ENCODE data around the gene GSX2.
"Not testable (repeated sequence)": the region's sequence is repeated elsewhere in the genome, so short reads cannot be mapped to it uniquely, and the experiment has no call there.

GSX2 gene

DNA sequence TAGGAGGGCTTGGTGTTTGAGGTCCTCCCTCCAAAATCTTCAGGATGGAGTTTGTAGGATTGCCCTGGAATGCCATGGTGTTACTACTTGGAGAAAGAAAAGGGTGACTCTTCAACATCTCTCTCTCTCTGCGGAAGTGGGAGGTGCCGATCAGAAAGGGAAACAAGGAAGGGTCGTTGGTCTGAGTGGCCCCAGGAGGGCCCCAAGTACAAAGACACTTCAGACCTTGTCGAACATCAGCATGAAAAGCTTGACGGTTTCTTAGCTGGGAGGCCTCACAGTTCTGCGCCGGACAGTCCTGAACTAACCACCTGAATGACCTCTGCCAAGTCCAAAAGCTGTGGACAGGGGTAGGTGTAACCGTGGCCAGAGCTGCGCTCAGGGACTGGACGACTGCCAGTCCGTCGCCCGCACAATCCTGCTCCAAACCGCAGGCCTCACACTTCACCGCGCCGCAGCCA lies 646 bp upstream of the GSX2 start:
- Histone ChIP-seq H3K4me3 (peak overlapping the region in 1 of 7 experiments; percentile 3), H3K27ac (no peak overlapping the region)

- H3K27ac ChIP-seq, result no peak overlapping the region
- H3K4me3 ChIP-seq, result peak overlapping the region in 5 of 7 experiments; percentile 0 to 23 (median 11)
Measured at GRCh38 chr4:54100595-54101189, 729 bp downstream of the GSX2 start.

DNA sequence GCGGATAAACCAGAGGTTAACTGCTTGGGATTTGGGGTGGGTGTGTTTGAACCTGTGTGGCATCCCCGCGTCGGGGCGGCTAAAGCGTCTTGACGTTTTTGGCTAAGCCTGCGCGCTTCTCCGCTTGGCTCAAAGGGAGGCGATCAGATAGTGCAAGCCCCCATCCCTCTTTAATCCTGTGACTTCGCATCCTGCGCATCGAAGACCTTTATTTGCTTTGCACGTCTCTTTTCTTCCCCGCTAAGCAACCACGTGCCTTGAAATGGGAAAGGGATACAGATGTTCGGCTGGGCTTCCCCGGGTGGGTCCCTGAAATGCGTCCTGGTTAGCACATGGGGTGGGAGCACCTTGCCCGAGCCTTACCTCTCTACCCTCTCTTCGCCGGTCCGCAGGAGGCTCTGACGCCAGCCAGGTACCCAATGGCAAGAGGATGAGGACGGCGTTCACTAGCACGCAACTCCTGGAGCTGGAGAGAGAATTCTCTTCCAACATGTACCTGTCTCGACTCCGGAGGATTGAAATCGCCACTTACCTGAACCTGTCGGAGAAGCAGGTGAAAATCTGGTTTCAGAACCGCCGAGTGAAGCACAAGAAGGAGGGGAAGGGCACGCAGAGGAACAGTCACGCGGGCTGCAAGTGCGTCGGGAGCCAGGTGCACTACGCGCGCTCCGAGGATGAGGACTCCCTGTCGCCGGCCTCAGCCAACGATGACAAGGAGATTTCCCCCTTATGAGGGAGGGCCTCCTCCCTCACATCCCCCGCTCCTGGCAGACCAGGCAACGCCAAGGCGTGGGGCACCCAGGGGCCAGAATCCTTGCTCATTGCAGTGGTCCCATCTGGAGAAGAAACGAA lies 1.5 kb downstream of the GSX2 start:
- Histone ChIP-seq H3K4me3 (no peak overlapping the region), H3K27ac (no peak overlapping the region)

DNA sequence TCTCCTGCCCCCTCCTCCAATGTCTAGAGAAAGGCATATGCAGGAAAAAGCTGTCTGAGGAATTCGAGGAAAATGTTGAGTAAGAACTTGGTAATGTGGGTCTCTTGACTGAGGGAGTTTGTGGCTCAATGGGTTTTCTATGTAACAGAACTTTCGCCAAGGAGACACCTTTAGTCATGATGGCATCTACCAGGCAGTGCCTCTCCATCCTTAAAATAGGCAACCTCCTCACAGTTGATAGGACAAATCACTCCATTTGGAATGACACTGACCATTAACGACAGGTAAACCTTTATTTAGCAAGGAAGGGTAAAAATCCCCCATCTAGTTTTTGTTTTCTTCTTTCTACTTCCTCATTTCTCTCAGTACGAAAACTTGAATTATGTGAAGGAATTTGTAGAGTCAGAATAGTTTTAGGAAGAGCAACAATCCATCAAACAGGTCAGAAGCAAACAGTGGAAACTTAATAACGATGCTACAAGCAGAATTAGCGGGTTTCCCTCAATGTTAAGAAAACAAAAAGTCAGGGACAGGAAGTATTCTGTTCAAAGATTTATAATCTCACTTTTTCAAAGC lies 2.7 kb downstream of the GSX2 start:
- no peak overlapping the region for H3K27ac ChIP-seq
- no peak overlapping the region for H3K4me3 ChIP-seq

DNA sequence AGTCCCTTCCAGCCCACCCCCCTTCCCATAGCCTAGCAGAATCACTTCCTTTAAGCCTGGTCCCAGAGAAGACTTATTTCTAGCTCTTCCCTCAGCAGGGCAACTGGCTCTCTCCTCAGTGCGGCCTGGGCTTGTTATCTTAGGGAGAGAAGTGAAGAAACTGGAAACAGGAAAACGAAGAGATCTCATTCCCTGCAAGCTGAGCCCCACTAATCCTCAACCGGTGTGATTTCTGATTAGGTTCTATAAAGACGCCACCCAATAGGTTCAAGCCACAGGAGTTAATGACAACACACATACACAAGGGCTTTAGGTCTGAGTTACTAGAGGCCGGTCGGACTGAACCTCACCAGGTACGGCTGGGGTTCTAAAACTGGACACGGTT lies 3.2 kb downstream of the GSX2 start:
- Histone ChIP-seq H3K27ac (no peak overlapping the region), H3K4me3 (no peak overlapping the region)

DNA sequence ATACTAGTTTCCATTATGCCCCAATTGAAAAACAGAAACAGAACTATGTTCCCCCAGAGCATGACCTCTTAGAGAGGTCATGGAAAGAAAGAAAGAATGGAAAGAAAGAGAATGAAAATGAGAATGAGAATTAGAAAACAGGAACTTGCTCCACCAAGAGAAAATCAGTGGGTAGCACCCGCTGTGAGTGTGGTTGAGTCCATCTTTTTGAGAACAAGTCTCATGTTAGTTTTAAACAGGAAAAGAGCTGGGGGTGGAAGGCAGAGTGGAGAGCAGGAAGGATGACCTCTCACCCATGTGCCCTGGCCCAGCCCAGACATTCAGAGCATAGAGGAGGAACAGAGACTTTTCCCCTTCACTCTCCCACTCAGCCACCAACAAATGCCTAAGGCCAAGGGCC lies 4.9 kb downstream of the GSX2 start:
- Histone ChIP-seq H3K4me3 (no peak overlapping the region), H3K27ac (no peak overlapping the region)

GRCh38 chr4:54107951-54108748 lies 8.2 kb downstream of the GSX2 start:
- H3K27ac ChIP-seq, result no peak overlapping the region
- no peak overlapping the region for H3K4me3 ChIP-seq

DNA sequence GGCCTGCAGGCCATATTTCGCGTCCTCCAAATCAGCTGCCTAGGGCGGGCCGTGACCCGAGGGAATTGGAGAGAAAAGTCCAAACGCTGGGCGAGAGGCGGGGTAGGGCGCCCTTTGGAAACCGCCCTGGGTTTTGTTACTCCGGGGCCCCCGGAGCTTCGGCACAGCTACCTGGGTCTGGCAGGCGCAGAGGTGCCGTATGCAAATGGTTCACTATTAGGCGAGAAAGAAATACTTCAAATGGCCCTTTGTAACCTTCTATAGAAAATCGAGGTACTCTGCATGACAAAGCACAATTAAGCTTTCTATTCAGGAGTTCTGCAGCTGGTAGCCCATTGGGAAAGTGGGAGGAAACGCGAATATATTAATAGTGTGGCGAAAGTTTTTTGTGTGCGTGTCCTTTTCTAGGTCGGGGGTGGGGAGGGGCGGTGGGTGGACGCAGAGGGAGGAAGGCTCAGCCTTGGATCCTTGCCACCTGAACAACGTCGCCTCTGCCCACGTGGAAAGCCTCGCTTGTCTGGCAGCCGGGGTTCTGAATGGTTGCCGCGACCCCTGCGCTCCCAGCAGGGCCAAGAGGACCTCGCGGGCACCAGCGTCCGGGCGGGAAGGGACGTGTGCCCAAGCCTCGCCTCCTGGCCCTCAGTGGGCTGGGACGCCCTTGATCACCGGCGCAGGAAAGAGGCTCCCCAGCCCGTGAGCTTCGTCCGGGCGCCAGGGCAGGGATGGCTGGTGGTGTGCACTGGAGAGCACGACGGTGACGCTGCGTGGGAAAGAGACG lies 9.5 kb downstream of the GSX2 start:
- Histone ChIP-seq H3K4me3 (no peak overlapping the region), H3K27ac (no peak overlapping the region)

GRCh38 chr4:54110019-54110416 lies 10.1 kb downstream of the GSX2 start:
- Histone ChIP-seq H3K27ac (no peak overlapping the region), H3K4me3 (no peak overlapping the region)

- not testable (repeated sequence) for H3K4me3 ChIP-seq, H3K27ac ChIP-seq
Measured at GRCh38 chr4:54113206-54113605, 13.2 kb downstream of the GSX2 start.

- not testable (repeated sequence) for H3K27ac ChIP-seq, H3K4me3 ChIP-seq
Measured at GRCh38 chr4:54116246-54116645, 16.3 kb downstream of the GSX2 start.

DNA sequence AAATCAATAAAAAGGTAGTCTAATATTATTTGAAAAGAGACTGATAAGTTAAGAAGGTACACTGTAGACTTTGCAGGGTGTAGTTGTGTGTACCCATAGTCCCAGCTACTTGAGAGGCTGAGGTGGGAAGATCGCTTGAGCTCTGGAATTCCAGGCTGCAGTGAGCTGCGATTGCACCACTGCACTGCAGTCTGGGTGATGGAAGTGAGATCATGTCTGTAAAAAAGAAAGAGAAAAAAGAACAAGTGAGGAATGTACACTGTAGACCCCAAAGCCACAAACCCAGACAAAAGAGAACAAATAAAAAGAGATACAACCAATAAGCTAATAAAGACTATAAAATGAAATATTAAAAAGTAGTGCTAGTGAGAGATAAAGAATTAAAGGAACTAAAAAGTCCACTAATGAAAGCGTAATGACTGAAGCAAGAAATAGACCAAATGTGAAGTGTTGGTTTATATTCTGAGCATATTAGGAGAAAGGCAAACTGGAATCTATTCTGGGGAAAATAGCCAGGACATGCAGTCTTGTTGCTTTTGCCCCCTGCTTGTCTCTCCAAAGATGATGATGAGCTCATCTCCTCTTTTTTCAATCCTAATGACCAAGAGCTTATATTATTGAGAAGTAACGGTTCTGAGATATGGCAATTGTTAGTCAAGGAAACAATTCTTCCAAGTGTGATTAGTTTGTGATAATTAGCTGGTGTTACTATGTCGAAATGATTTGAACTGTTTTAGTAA lies 19.1 kb downstream of the GSX2 start:
- no peak overlapping the region for H3K4me3 ChIP-seq
- H3K27ac ChIP-seq, result no peak overlapping the region

DNA sequence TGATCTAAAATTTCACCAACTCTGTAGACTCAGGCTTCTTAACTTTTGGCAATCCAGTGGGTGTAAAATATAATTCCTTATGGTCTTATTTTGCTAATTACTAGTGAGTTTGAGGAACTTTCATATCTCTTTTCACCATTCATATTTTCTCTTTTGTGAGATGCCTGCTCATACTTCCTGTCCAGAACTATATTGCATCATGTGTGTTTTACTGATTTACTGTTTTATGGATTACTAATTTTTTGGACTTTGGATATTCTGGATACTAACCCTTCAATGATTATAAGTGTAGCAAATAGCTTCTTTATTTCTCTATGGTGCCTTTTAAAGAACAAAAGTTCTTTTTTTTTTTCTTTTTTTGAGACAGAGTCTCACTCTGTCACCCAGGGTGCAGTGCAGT lies 20.6 kb downstream of the GSX2 start:
- no peak overlapping the region for H3K27ac ChIP-seq
- H3K4me3 ChIP-seq, result no peak overlapping the region

DNA sequence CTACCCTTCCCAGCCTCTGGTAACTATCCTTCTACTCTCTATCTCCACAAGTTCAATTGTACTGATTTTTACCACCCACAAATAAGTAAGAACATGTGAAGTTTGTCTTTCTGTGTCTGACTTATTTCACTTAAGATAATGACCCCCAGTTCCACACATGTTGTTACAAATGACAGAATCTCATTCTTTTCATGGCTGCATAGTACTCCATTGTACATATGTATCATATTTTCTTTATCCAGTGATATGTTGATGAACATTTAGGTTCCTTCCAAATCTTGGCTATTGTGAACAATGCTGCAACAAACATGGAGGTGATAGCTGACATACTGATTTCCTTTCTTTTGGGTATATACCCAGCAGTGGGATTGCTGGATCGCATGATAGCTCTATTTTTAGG lies 27.7 kb downstream of the GSX2 start:
- no peak overlapping the region for H3K4me3 ChIP-seq

GRCh38 chr4:54128694-54129093 lies 28.7 kb downstream of the GSX2 start:
- not testable (repeated sequence) for H3K27ac ChIP-seq, H3K4me3 ChIP-seq

More for the DNA sequence above, 27.7 kb downstream of the GSX2 start:
- no peak overlapping the region for H3K27ac ChIP-seq

DNA sequence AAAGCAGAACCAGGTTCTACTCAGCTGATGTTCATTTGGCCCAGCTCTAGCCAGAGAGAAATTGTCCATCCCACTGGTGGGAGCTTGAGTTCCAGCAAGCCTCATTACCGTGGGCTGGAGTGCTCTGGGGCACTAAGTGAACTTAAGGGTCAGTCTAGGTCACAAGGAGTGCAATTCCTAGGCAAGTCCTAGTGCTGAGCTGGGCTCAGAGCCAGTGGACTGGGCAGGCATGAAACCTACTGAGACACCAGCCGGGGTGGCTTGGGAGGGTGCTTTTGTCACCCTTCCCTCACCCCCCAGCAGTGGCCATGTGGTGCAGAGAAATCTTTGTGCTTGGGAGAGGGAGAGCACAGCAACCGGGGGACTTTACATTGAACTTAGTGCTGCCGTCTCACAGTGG lies 39.4 kb downstream of the GSX2 start:
- H3K27ac ChIP-seq, result no peak overlapping the region
- no peak overlapping the region for H3K4me3 ChIP-seq

GRCh38 chr4:54140287-54140686 lies 40.3 kb downstream of the GSX2 start:
- Histone ChIP-seq H3K4me3 (no peak overlapping the region), H3K27ac (no peak overlapping the region)

- no peak overlapping the region for H3K27ac ChIP-seq
- H3K4me3 ChIP-seq, result no peak overlapping the region
Measured at GRCh38 chr4:54144199-54144598, 44.2 kb downstream of the GSX2 start.

GRCh38 chr4:54144661-54145171 lies 44.8 kb downstream of the GSX2 start:
- H3K27ac ChIP-seq, result no peak overlapping the region

More at GRCh38 chr4:54144661-54145171, 44.8 kb downstream of the GSX2 start:
- H3K4me3 ChIP-seq, result no peak overlapping the region

All from skin epidermis (tissue), 12 donors.